IPS-18a (cell line): Measurements from ENCODE around the gene PPP1R18.
"Not testable (repeated sequence)": the region's sequence is repeated elsewhere in the genome, so short reads cannot be mapped to it uniquely, and the experiment has no call there.

Experiments
- H3K27ac ChIP-seq: one replicate; pipeline ENCODE4 v1.5.1; 2013; ENCODE audit warnings: low read length
- H3K27me3 ChIP-seq: one replicate; pipeline ENCODE4 v1.6.1; 2013; ENCODE audit warnings: mild to moderate bottlenecking, low read length; ENCODE audit not compliant: control insufficient read depth, insufficient read depth
- H3K36me3 ChIP-seq: one replicate; pipeline ENCODE4 v1.6.1; 2013; ENCODE audit warnings: low read depth, low read length; ENCODE audit not compliant: control insufficient read depth
- H3K4me1 ChIP-seq: one replicate; pipeline ENCODE4 v1.6.1; 2013; ENCODE audit warnings: low read depth, low read length; ENCODE audit not compliant: control insufficient read depth
- H3K4me3 ChIP-seq: one replicate; pipeline ENCODE4 v1.5.1; 2013; ENCODE audit warnings: low read length
- H3K9ac ChIP-seq: one replicate; pipeline ENCODE4 v1.6.1; 2013; ENCODE audit warnings: mild to moderate bottlenecking, low read length, moderate library complexity
- H3K9me3 ChIP-seq: one replicate; pipeline ENCODE4 v1.6.1; 2013; ENCODE audit warnings: low read depth, low read length; ENCODE audit not compliant: control insufficient read depth

The PPP1R18 gene

DNA sequence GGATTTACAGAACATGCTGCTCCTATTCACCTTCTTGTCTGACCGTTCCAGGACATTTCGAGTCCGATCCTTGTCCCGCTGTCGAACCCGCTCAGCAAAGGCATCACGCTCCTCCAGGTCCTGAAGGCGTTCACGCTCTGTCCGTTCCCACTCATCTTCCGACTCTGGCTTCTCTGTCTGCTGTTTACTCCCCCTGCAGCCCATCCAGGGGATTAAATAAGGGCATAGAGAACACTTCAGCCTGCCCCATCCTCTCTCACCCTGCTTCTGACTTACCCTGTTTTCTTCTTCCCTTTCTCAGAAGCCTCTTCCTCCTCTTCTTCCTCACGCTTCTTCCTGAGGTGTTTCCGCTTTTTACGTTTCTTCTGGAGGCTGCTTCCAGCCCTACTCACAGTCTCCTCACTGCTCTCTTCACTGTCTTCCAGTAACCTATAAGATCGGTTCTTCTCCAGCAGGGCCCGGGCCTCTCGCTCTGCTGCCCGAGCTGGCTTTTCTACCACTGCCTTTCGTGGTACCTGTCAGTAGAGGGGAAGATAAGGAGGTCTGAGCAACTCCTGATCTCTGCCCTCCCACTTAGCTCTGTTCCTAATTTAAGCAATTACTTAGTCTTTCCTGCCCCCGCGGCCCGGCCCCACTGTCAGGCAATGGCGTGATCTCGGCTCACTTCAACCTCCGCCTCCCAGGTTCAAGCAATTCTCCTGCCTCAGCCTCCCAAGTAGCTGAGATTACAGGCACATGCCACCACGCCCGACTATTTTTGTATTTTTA, 15.5 kb downstream of the PPP1R18 start:
- no peak overlapping the region for H3K27ac ChIP-seq
- no peak overlapping the region for H3K4me3 ChIP-seq
- H3K36me3 ChIP-seq: peaks cover 24% of the 10 kb centered on the region
- H3K9me3 ChIP-seq: no peaks in the 10 kb centered on the region
- no peaks in the 10 kb centered on the region for H3K4me1 ChIP-seq
- H3K9ac ChIP-seq: no peak overlapping the region
- H3K27me3 ChIP-seq: no peaks in the 10 kb centered on the region

DNA sequence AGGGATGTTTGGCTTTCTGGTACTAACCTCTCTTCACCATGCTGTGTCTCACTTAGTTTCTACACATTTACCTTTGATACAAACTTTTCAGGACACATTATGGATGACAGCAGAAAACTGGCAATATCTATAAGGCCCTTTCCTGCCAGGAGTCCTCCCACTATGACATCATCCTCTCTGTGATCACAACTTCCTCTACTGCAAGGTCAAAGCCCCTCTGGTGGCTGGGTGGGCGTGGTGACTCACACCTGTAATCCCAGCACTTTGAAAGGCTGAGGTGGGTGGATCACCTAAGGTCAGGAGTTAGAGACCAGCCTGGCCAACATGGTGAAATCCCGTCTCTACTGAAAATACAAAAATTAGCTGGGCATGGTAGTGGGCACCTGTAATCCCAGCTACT, 20.1 kb downstream of the PPP1R18 start:
- H3K9ac ChIP-seq: not testable (repeated sequence)

DNA sequence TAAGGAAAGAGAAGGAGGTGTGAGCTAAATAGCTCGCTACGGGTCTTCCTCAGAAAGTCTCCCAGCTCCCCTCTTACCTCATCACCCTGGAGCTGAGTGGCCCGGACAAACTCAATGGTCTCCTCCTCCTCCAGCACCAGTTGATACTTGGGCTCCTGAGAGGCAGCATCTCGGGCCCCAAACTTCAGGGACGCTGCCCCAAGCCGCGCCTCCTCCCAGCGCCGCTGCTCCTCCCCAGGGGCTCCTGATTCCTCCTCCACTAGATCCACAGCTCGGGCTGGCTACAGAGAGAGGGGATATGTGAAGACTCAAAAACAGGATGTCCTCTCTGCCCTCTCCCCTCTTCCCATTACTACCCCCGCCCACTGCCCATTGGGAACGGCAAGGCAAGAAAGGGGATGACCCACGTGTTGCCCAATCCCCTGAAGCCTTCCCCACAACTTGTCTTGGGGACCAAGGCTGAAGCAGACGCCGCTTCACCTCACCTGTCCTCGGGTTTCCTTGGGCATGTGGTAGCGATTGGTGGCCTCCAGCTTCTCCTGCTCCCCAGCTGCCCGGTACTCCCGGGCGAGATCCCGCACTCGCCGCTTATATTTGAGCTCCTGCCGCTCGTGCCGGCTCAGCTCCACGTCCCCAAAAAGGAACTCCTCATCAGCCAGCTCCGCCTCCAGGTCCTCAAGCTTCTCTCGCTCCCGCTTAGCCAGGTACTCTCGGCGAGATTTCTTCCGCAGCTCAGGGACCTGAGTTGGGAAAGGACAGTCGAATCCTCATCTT, 21.3 kb downstream of the PPP1R18 start:
- Histone ChIP-seq H3K9me3 (no peaks in the 10 kb centered on the region), H3K4me3 (no peak overlapping the region), H3K36me3 (peaks cover 52% of the 10 kb centered on the region), H3K27ac (no peak overlapping the region), H3K27me3 (no peaks in the 10 kb centered on the region), H3K4me1 (no peaks in the 10 kb centered on the region), H3K9ac (no peak overlapping the region)

More for the DNA sequence above, 20.1 kb downstream of the PPP1R18 start:
- H3K4me3 ChIP-seq, H3K9me3 ChIP-seq, H3K27ac ChIP-seq, H3K4me1 ChIP-seq, H3K27me3 ChIP-seq: not testable (repeated sequence)
- H3K36me3 ChIP-seq: peaks cover 58% of the 10 kb centered on the region

GRCh38 chr6:30657922-30658321, 28.5 kb downstream of the PPP1R18 start:
- H3K36me3 ChIP-seq: peaks cover 69% of the 10 kb centered on the region
- H3K9ac ChIP-seq, H3K27ac ChIP-seq: not testable (repeated sequence)

DNA sequence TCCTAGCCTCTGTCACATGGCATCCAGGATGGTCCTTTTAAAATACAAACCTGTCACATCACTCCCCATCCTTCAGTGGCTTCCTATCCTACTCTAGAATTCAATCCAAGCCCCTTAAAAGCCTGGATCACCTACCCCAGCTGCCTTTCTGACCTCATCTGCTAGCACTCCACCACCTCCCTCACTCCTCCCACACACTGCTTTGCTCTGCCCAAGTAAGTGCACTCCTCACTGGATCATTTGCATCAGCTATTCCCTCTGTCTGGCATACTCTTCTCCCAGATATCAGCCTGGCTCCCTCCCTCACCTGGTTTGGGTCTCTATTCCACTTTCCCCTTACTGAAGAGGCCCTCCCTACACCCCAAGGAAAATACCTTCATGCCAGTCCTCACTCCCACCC, 29.0 kb downstream of the PPP1R18 start:
- no peaks in the 10 kb centered on the region for H3K9me3 ChIP-seq
- peaks cover 68% of the 10 kb centered on the region for H3K36me3 ChIP-seq
- no peak overlapping the region for H3K9ac ChIP-seq
- no peak overlapping the region for H3K27ac ChIP-seq
- H3K4me1 ChIP-seq: no peaks in the 10 kb centered on the region
- no peaks in the 10 kb centered on the region for H3K27me3 ChIP-seq
- no peak overlapping the region for H3K4me3 ChIP-seq

More at GRCh38 chr6:30657922-30658321, 28.5 kb downstream of the PPP1R18 start:
- not testable (repeated sequence) for H3K4me1 ChIP-seq, H3K4me3 ChIP-seq, H3K9me3 ChIP-seq, H3K27me3 ChIP-seq

- Histone ChIP-seq H3K36me3 (peaks cover 68% of the 10 kb centered on the region), H3K4me3 (no peak overlapping the region), H3K27me3 (no peaks in the 10 kb centered on the region), H3K9me3 (no peaks in the 10 kb centered on the region), H3K4me1 (no peaks in the 10 kb centered on the region), H3K9ac (no peak overlapping the region), H3K27ac (no peak overlapping the region)
Measured at GRCh38 chr6:30656513-30656912, 29.9 kb downstream of the PPP1R18 start.

GRCh38 chr6:30655743-30656094, 30.7 kb downstream of the PPP1R18 start:
- no peaks in the 10 kb centered on the region for H3K9me3 ChIP-seq
- no peak overlapping the region for H3K4me3 ChIP-seq
- no peak overlapping the region for H3K9ac ChIP-seq
- no peaks in the 10 kb centered on the region for H3K27me3 ChIP-seq
- no peaks in the 10 kb centered on the region for H3K4me1 ChIP-seq
- H3K27ac ChIP-seq: no peak overlapping the region
- H3K36me3 ChIP-seq: peaks cover 74% of the 10 kb centered on the region

- Histone ChIP-seq H3K36me3 (peaks cover 71% of the 10 kb centered on the region), H3K9ac (no peak overlapping the region), H3K4me3 (no peak overlapping the region), H3K4me1 (no peaks in the 10 kb centered on the region), H3K27ac (no peak overlapping the region), H3K27me3 (no peaks in the 10 kb centered on the region), H3K9me3 (no peaks in the 10 kb centered on the region)
Measured at GRCh38 chr6:30654798-30655742, 31.4 kb downstream of the PPP1R18 start.

DNA sequence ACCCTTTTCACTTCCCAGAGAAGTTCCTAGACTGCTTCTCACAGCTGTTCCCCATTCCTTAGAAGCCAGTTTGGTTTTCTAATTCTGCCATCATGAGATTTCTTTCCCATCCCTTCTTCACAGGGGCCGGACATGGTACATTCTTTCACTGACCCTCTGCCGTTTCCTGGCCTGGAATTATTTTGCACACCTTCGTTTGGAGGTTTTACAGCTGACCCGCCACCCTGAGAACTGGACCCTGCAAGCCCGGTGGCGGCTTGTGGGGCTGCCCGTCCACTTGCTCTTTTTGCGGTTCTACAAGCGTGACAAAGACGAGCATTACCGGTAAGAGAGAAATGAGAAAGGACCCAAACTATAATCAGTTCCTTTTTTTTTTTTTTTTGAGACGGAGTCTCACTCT, 35.3 kb downstream of the PPP1R18 start:
- H3K27ac ChIP-seq: no peak overlapping the region
- no peak overlapping the region for H3K9ac ChIP-seq
- no peaks in the 10 kb centered on the region for H3K9me3 ChIP-seq
- H3K36me3 ChIP-seq: peaks cover 51% of the 10 kb centered on the region
- peaks cover 8% of the 10 kb centered on the region for H3K4me1 ChIP-seq
- H3K27me3 ChIP-seq: no peaks in the 10 kb centered on the region
- no peak overlapping the region for H3K4me3 ChIP-seq

- Histone ChIP-seq H3K27ac (peak overlapping the region; percentile 31), H3K9me3 (no peaks in the 10 kb centered on the region), H3K4me1 (peaks cover 8% of the 10 kb centered on the region), H3K9ac (peak overlapping the region; percentile 84), H3K36me3 (peaks cover 21% of the 10 kb centered on the region), H3K27me3 (no peaks in the 10 kb centered on the region), H3K4me3 (peak overlapping the region; percentile 81)
Measured at GRCh38 chr6:30647242-30648116, 39.0 kb downstream of the PPP1R18 start.
